Breast epithelium (tissue), 3 donors: ENCODE results near the gene KBTBD4.

ENCODE experiments used
- POLR2A ChIP-seq: fragments of 450-650 bp; IDR thresholded peaks from one replicate; pipeline ENCODE4 v1.6.1; 2016; ENCODE audit warnings: antibody characterized with exemption, mild to moderate bottlenecking, moderate library complexity
- TF ChIP-seq, protein P1 (sequence below), 3 donors: fragments of 450-650 bp; IDR thresholded peaks; one replicate each; pipeline ENCODE4 v1.5.1; 2016 to 2017; ENCODE audit warnings: antibody characterized with exemption in 3 of 3, mild to moderate bottlenecking in 3 of 3, moderate library complexity in 3 of 3

DNA sequence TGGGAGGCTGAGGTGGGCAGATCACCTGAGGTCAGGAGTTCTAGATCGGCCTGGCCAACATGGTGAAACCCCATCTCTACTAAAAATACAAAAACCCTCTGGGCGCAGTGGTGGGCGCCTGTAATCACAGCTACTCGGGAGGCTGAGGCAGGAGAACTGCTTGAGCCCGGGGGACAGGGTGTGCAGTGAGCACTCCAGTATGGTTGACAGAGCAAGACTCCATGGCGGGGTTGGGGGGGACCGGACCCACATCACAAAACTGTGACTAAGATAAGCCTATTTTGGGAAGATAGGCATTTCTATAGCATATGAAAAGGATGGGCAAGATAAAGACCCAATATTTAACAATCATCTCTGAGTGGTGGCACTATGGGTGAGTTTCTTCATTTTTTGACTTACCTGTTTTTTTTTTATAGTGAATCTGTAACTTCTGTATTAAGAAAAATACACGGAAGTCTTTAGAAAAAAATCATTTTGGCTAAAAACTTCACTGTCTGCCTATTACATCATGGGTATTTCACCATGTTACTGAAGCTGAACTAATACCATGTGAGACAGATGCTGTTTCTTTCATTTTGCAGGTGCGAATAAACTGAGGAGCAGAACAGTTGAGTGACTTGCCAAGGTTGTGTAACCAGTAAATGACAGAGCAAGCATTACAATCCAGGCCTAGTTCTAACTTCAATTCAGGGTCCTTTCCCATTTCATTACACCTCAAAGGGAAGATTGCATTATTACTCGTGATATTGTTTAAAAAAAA lies 28.3 kb downstream of the KBTBD4 start:
- TF ChIP-seq, protein P1, sequence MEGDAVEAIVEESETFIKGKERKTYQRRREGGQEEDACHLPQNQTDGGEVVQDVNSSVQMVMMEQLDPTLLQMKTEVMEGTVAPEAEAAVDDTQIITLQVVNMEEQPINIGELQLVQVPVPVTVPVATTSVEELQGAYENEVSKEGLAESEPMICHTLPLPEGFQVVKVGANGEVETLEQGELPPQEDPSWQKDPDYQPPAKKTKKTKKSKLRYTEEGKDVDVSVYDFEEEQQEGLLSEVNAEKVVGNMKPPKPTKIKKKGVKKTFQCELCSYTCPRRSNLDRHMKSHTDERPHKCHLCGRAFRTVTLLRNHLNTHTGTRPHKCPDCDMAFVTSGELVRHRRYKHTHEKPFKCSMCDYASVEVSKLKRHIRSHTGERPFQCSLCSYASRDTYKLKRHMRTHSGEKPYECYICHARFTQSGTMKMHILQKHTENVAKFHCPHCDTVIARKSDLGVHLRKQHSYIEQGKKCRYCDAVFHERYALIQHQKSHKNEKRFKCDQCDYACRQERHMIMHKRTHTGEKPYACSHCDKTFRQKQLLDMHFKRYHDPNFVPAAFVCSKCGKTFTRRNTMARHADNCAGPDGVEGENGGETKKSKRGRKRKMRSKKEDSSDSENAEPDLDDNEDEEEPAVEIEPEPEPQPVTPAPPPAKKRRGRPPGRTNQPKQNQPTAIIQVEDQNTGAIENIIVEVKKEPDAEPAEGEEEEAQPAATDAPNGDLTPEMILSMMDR (IDR thresholded peaks at IDR 0.05), result no peak
- no peak for TF ChIP-seq POLR2A
